ENCODE measurements around the gene CHMP2A. TPM values are rescaled to one million over a fixed set of nuclear protein-coding genes. Genes with fewer than 3 reads are reported as not detected.

CHMP2A gene
- total and polyA plus RNA-seq, 2 donors (not counting 3 experiments of a cell fraction or from before 2014, with no cell fraction given) = 105 to 150 TPM

GRCh38 chr19:58551123-58551497 is 3.8 kb downstream of the CHMP2A start:
- dilution Hi-C loops (cut with MboI; ENCODE audit: extremely low pct_ligation_motif_present, low sequenced_read_pairs) = no loop called here
- Histone ChIP-seq H3K9ac (replicated peaks; ENCODE audit: extremely low read depth, insufficient read depth, low read length) (no peak overlapping the region), H3K36me3 (ENCODE audit: control insufficient read depth in 2 of 2, extremely low read depth in 1 of 2, insufficient read depth in 2 of 2, low read length in 2 of 2) (peaks cover 14 to 53% of the 10 kb centered on the region in 2 experiments), H3K9me1 (replicated peaks; ENCODE audit: control insufficient read depth, extremely low read depth, insufficient read depth, low read length) (no peaks in the 10 kb centered on the region), H3K4me2 (ENCODE audit: insufficient read depth, low read length) (no peak overlapping the region), H3K4me3 (replicated peaks in 1 of 3; ENCODE audit: insufficient read depth in 1 of 3, low read depth in 1 of 3, low read length in 3 of 3) (no peak overlapping the region), H4K20me1 (replicated peaks; ENCODE audit: control insufficient read depth, extremely low read depth, insufficient read depth, low read length) (peaks cover 2% of the 10 kb centered on the region), H2AFZ (ENCODE audit: low read depth, low read length) (no peak overlapping the region), H3K9me3 (replicated peaks; ENCODE audit: control insufficient read depth, insufficient read depth, low read length) (no peaks in the 10 kb centered on the region), H3K79me2 (ENCODE audit: control insufficient read depth, insufficient read depth, low read length) (peaks cover 36% of the 10 kb centered on the region), H3K27me3 (ENCODE audit: control insufficient read depth in 2 of 2, insufficient read depth in 2 of 2, low read length in 2 of 2) (no peaks in the 10 kb centered on the region), H3K27ac (ENCODE audit: insufficient read depth, low read depth, low read length) (no peak overlapping the region), H3K4me1 (ENCODE audit: control insufficient read depth, extremely low read depth, insufficient read depth, low read length) (peaks cover 24% of the 10 kb centered on the region)
- POLR2A ChIA-PET = no interaction called here
- TF ChIP-seq MYC (IDR thresholded peaks at IDR 0.05; ENCODE audit: low read depth, low read length) (no peak), EZH2 (IDR thresholded peaks at IDR 0.05; ENCODE audit: borderline replicate concordance, low read depth, low read length, severe bottlenecking) (no peak), CTCF (IDR thresholded peaks at IDR 0.05; ENCODE audit: extremely low read depth in 1 of 2, insufficient read depth in 1 of 2, low read depth in 1 of 2, low read length in 2 of 2) (no peak), JUN (IDR thresholded peaks at IDR 0.05; ENCODE audit: borderline replicate concordance, insufficient read depth, insufficient read length, low read depth) (no peak), MAX (IDR thresholded peaks at IDR 0.05; ENCODE audit: insufficient read depth, insufficient read length) (no peak), GATA2 (IDR thresholded peaks at IDR 0.05; ENCODE audit: insufficient read depth, insufficient read length, low read depth, low read length) (no peak), POLR2A (IDR thresholded peaks at IDR 0.05; ENCODE audit: low read depth, low read length) (no peak), POLR2AphosphoS5 (IDR thresholded peaks at IDR 0.05; ENCODE audit: insufficient read depth, low read depth, low read length) (no peak), FOS (IDR thresholded peaks at IDR 0.05; ENCODE audit: borderline replicate concordance, insufficient read depth, low read length) (no peak)
- intact Hi-C loops (cut with micrococcal nuclease) = no loop called here
- no TSS peak for BruUV-seq (replicated peaks)
- FAIRE-seq = no peak
- no peak for DNase-seq (ENCODE audit: low read depth, low spot score)
- CTCF ChIA-PET = interaction anchor here (1.4 to 1.7 kb wide), 2 partner anchors 31 to 37 kb away, joined by 5 to 6 read pairs; partner anchors contain the start of gene ZBTB45
